Measurements from ENCODE around the gene CELA1.

GRCh38 chr12:51372021-51372420, 25.5 kb upstream of the CELA1 start:
- TF ChIP-seq, protein P1, sequence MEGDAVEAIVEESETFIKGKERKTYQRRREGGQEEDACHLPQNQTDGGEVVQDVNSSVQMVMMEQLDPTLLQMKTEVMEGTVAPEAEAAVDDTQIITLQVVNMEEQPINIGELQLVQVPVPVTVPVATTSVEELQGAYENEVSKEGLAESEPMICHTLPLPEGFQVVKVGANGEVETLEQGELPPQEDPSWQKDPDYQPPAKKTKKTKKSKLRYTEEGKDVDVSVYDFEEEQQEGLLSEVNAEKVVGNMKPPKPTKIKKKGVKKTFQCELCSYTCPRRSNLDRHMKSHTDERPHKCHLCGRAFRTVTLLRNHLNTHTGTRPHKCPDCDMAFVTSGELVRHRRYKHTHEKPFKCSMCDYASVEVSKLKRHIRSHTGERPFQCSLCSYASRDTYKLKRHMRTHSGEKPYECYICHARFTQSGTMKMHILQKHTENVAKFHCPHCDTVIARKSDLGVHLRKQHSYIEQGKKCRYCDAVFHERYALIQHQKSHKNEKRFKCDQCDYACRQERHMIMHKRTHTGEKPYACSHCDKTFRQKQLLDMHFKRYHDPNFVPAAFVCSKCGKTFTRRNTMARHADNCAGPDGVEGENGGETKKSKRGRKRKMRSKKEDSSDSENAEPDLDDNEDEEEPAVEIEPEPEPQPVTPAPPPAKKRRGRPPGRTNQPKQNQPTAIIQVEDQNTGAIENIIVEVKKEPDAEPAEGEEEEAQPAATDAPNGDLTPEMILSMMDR (IDR thresholded peaks at IDR 0.05): no peak
- TF ChIP-seq PRRX2 (CRISPR knock-in tag; IDR thresholded peaks at IDR 0.05): no peak
- no peak for TF ChIP-seq ATF2 (CRISPR knock-in tag; IDR thresholded peaks at IDR 0.05; ENCODE audit: borderline replicate concordance, low read depth)
- TF ChIP-seq USF2 (CRISPR knock-in tag; IDR thresholded peaks at IDR 0.05): no peak
- no peak for TF ChIP-seq ZNF317 (CRISPR knock-in tag; IDR thresholded peaks at IDR 0.05; ENCODE audit: borderline replicate concordance, low read depth)
- no peak for TF ChIP-seq E2F1 (CRISPR knock-in tag; IDR thresholded peaks at IDR 0.05)
- no peak for TF ChIP-seq GRHL2 (CRISPR knock-in tag; IDR thresholded peaks at IDR 0.05; ENCODE audit: insufficient replicate concordance, severe bottlenecking)
- no peak for TF ChIP-seq AFF4 (CRISPR knock-in tag; IDR thresholded peaks at IDR 0.05; ENCODE audit: borderline replicate concordance)
- TF ChIP-seq TEAD1 (CRISPR knock-in tag; IDR thresholded peaks at IDR 0.05): no peak
- no peak for TF ChIP-seq MAX (CRISPR knock-in tag; IDR thresholded peaks at IDR 0.05)
- TF ChIP-seq GABPB1 (CRISPR knock-in tag; IDR thresholded peaks at IDR 0.05): no peak
- no peak for TF ChIP-seq ATF1 (CRISPR knock-in tag; IDR thresholded peaks at IDR 0.05)
- TF ChIP-seq ETV6 (CRISPR knock-in tag; IDR thresholded peaks at IDR 0.05): no peak
